GM12892 (cell line): ENCODE results near the gene NCSTN.

ENCODE experiments used
- POLR2A ChIP-seq: IDR thresholded peaks from 2 replicates; pipeline ENCODE4 v1.6.1; 2011; ENCODE audit warnings: low read depth, low read length, control low read depth
- POLR2AphosphoS5 ChIP-seq: IDR thresholded peaks from 2 replicates; pipeline ENCODE4 v1.6.1; 2011; ENCODE audit warnings: low read depth, low read length, control low read depth
- TAF1 ChIP-seq: IDR thresholded peaks from 2 replicates; pipeline ENCODE4 v1.6.1; 2011; ENCODE audit warnings: low read depth, mild to moderate bottlenecking, control low read depth, low read length, borderline replicate concordance

DNA sequence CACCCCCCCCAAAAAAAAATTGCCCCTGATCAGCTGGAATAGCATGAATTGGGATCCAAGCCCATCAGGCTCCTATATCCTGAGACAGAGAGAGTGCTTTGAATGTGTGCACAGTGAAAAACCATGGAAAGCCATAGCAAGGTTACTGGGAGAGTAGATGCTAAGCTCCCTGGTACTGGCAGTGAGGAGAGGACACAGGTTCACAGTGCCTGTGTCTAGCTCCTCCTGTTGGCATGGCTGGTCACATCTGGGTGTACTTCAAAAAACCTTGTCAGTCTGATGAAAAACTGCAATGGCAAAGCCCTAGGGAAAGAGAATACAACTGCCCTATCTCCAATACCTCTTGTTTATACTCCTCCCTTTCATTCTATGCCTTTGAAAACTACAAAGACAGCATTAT lies 13.1 kb upstream of the NCSTN start:
- TF ChIP-seq POLR2A (no peak), TAF1 (no peak), POLR2AphosphoS5 (no peak)
